Panc1 (cell line): Measurements from ENCODE around the gene TMCO4.

Source experiments
- CTCF ChIP-seq: fragments of 450-650 bp; IDR thresholded peaks from 2 replicates; pipeline ENCODE4 v1.5.1; 2017; ENCODE audit warnings: mild to moderate bottlenecking
- REST ChIP-seq, 2 experiments: IDR thresholded peaks; 2 replicates each; pipeline ENCODE4 v1.6.1; 2011 to 2012; ENCODE audit warnings: low read depth in 2 of 2, control low read depth in 1 of 2, low read length in 1 of 2, mild to moderate bottlenecking in 1 of 2, moderate library complexity in 1 of 2; ENCODE audit not compliant: insufficient read depth in 1 of 2

- TF ChIP-seq CTCF (no peak), REST (IDR thresholded peaks at IDR 0.05; ENCODE audit: insufficient read depth in 1 of 2, low read depth in 2 of 2, low read length in 1 of 2) (no peak)
Measured at GRCh38 chr1:19658186-19658585, 141.5 kb downstream of the TMCO4 start.
